Breast epithelium (tissue), 4 donors: Measurements from ENCODE around the gene MBIP. TPM values are rescaled to one million over a fixed set of nuclear protein-coding genes. Genes with fewer than 3 reads are reported as not detected.

ENCODE experiments used
- DNase-seq, 2 donors: peaks; one replicate each; pipeline ENCODE4 v3.0.0-alpha.2; 2019; ENCODE audit warnings: low spot score in 2 of 2
- H3K27ac ChIP-seq, 2 donors: fragments of 200-600 bp; sonication (generic) in 1 of 2; one replicate each; pipeline ENCODE4 v1.5.1; 2016 to 2019; ENCODE audit warnings: mild to moderate bottlenecking in 1 of 2
- H3K27me3 ChIP-seq, 2 donors: fragments of 200-600 bp; sonication (generic) in 1 of 2; one replicate each; pipeline versions ENCODE4 v1.5.1 to v1.6.0; 2017 to 2019; ENCODE audit warnings: control low read depth in 1 of 2, mild to moderate bottlenecking in 1 of 2
- H3K36me3 ChIP-seq: fragments of 200-600 bp; one replicate; pipeline ENCODE4 v1.5.1; 2019
- H3K4me1 ChIP-seq, 2 donors: fragments of 200-600 bp; sonication (generic); one replicate each; pipeline ENCODE4 v1.5.1; 2016 to 2019; ENCODE audit warnings: control low read depth in 1 of 2
- H3K4me3 ChIP-seq, 3 donors: fragments of 200-600 bp; sonication (generic); 1 replicate in 2 of 3; 2 replicates in 1 of 3; pipeline ENCODE4 v1.5.1; 2016 to 2019; ENCODE audit warnings: mild to moderate bottlenecking in 3 of 3, moderate library complexity in 2 of 3
- H3K9me3 ChIP-seq, 2 donors: fragments of 200-600 bp; sonication (generic) in 1 of 2; one replicate each; pipeline ENCODE4 v1.5.1; 2016 to 2019; ENCODE audit warnings: control low read depth in 1 of 2
- CTCF ChIP-seq, 3 donors: fragments of 450-650 bp; IDR thresholded peaks; one replicate each; pipeline ENCODE4 v1.5.1; 2016 to 2017; ENCODE audit warnings: antibody characterized with exemption in 3 of 3, mild to moderate bottlenecking in 3 of 3, moderate library complexity in 3 of 3
- POLR2A ChIP-seq: fragments of 450-650 bp; IDR thresholded peaks from one replicate; pipeline ENCODE4 v1.6.1; 2016; ENCODE audit warnings: antibody characterized with exemption, mild to moderate bottlenecking, moderate library complexity
- POLR2AphosphoS5 ChIP-seq, 3 donors: sonication (generic); formaldehyde crosslinking; IDR thresholded peaks; one replicate each; pipeline ENCODE4 v1.6.1; 2017; ENCODE audit warnings: antibody characterized with exemption in 3 of 3
- intact Hi-C: fragments of 100-400 bp; cut with DNase I; formaldehyde crosslinking; loops from one replicate; pipeline ENCODE4 v1.15.1; 2023; ENCODE audit warnings: low total_unique reads
- total RNA-seq, 3 donors: library from RNA; depleted of rRNA; stranded (reverse); fragments of >200 nt; gene quantifications; one replicate each; pipeline ENCODE4 v1.1.0, GENCODE V29; 2016

The MBIP gene
- total RNA-seq, 3 donors from 2014 or later = 19.0 to 33.1 (median 20.3) TPM

- TF ChIP-seq POLR2A = no peak
- no peak for TF ChIP-seq POLR2AphosphoS5 (IDR thresholded peaks at IDR 0.05)
- no peak for TF ChIP-seq CTCF (IDR thresholded peaks at IDR 0.05)
- H3K36me3 ChIP-seq = no peaks in the 10 kb centered on the region
- H3K4me1 ChIP-seq = no peaks in the 10 kb centered on the region
- H3K9me3 ChIP-seq = no peaks in the 10 kb centered on the region
- intact Hi-C loops = no loop called here
- DNase-seq = no peak
- H3K4me3 ChIP-seq = no peak overlapping the region
- no peak overlapping the region for H3K27ac ChIP-seq
- no peaks in the 10 kb centered on the region for H3K27me3 ChIP-seq
Observed at GRCh38 chr14:36260970-36261640, 59.3 kb downstream of the MBIP start.

- intact Hi-C loops = no loop called here
- Histone ChIP-seq H3K27ac (no peak overlapping the region), H3K4me1 (no peaks in the 10 kb centered on the region), H3K27me3 (no peaks in the 10 kb centered on the region), H3K4me3 (no peak overlapping the region), H3K36me3 (no peaks in the 10 kb centered on the region), H3K9me3 (no peaks in the 10 kb centered on the region)
- TF ChIP-seq POLR2AphosphoS5 (IDR thresholded peaks at IDR 0.05) = no peak
- TF ChIP-seq CTCF (IDR thresholded peaks at IDR 0.05) = no peak
- no peak for TF ChIP-seq POLR2A
- DNase-seq = no peak
Observed at GRCh38 chr14:36258241-36258640, 62.2 kb downstream of the MBIP start.

GRCh38 chr14:36256126-36256801 is 64.2 kb downstream of the MBIP start:
- TF ChIP-seq POLR2AphosphoS5 (IDR thresholded peaks at IDR 0.05) (no peak), POLR2A (no peak), CTCF (IDR thresholded peaks at IDR 0.05) (no peak)
- intact Hi-C loops = no loop called here
- Histone ChIP-seq H3K4me3 (no peak overlapping the region), H3K9me3 (no peaks in the 10 kb centered on the region), H3K27me3 (no peaks in the 10 kb centered on the region), H3K27ac (peak overlapping the region; percentile 33 to 78), H3K4me1 (no peaks in the 10 kb centered on the region), H3K36me3 (no peaks in the 10 kb centered on the region)
- DNase-seq = no peak

GRCh38 chr14:36254020-36254624 is 66.3 kb downstream of the MBIP start:
- Histone ChIP-seq H3K9me3 (no peaks in the 10 kb centered on the region), H3K27ac (no peak overlapping the region), H3K4me1 (no peaks in the 10 kb centered on the region), H3K4me3 (no peak overlapping the region), H3K36me3 (no peaks in the 10 kb centered on the region), H3K27me3 (no peaks in the 10 kb centered on the region)
- intact Hi-C loops = no loop called here
- no peak for DNase-seq
- TF ChIP-seq CTCF (IDR thresholded peaks at IDR 0.05) = no peak
- TF ChIP-seq POLR2AphosphoS5 (IDR thresholded peaks at IDR 0.05) = no peak
- TF ChIP-seq POLR2A = no peak

Other genes starting within 250 kb of the MBIP start
- gene PTCSC3, start 143.9 kb downstream of the MBIP start, total RNA-seq = not detected
- gene NKX2-1, start 199.6 kb upstream of the MBIP start, total RNA-seq = not detected